SH-SY5Y (cell line): ENCODE data around the gene KCNK1.

Experiments used
- GATA2 ChIP-seq: IDR thresholded peaks from 2 replicates; pipeline ENCODE4 v1.6.1; 2011; ENCODE audit warnings: mild to moderate bottlenecking, low read depth, low read length
- GATA3 ChIP-seq: IDR thresholded peaks from 2 replicates; pipeline ENCODE4 v1.6.1; 2011; ENCODE audit warnings: low read depth, mild to moderate bottlenecking, low read length, moderate library complexity

DNA sequence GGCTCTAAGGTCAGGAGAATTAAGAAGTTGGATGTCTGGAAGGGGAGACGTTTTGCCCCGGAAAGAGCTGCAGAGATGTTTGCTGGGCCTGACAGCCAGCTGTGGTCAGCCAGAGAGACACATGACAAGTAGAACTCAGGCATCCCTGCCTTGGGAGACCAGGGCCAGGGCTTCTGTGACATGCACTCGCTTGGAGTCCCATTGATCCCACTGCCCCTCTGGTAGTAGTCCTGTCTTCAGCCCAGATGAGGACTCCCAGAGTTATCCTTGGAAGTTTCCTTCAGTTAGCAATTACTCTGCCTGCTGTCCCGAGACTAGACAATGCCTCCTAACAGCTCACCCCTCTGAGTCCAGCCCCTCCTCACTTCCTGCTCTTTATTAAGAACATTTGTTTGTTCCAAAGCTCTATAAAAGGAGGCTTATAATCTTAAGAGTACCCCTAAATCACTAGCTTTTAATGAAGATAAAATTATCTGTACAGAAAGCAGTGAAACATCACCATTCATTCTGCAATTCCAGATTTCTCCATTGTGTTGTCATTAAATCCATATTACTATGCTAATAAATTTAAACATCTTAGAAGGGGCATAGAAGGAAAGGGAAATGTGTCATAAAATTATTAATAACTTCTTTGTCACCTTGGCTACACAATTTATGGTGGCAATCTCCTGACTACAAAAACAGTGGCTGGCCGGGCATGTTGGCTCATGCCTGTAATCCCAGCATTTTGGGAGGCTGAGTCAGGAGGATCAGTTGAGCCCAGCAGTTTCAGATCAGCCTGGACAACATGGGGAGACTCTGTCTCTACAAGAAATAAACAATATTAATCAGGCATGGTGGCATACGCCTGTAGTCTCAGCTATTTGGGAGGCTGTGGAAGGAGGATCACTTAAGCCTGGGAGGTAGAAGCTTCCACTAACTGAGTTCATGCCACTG, 94.2 kb downstream of the KCNK1 start:
- TF ChIP-seq GATA2 (no peak), GATA3 (no peak)
